Mesenchymal stem cell (in vitro differentiated cells and primary cell): ENCODE measurements around the gene ARF6.

Experiments
- DNase-seq: peaks from one replicate; pipeline ENCODE4 v3.0.0-alpha.2; 2013
- H2AFZ ChIP-seq: one replicate; pipeline ENCODE4 v1.6.1; 2013; ENCODE audit warnings: low read depth, mild to moderate bottlenecking, control low read depth, inconsistent platforms, low read length, moderate library complexity
- H2AK5ac ChIP-seq: 2 replicates; pipeline ENCODE4 v1.6.1; 2013; ENCODE audit warnings: low read length, moderate library complexity, mild to moderate bottlenecking, inconsistent platforms; ENCODE audit not compliant: severe bottlenecking
- H2BK120ac ChIP-seq: one replicate; pipeline ENCODE4 v1.6.1; 2013; ENCODE audit warnings: low read depth, mild to moderate bottlenecking, inconsistent platforms, low read length, moderate library complexity
- H2BK12ac ChIP-seq, 2 experiments: one replicate each; pipeline ENCODE4 v1.6.1; 2013; ENCODE audit warnings: inconsistent platforms in 2 of 2, low read length in 2 of 2, mild to moderate bottlenecking in 2 of 2, moderate library complexity in 2 of 2, control low read depth in 1 of 2
- H2BK15ac ChIP-seq: one replicate; pipeline ENCODE4 v1.6.1; 2013; ENCODE audit warnings: mild to moderate bottlenecking, low read depth, inconsistent platforms; ENCODE audit not compliant: poor library complexity, severe bottlenecking
- H2BK5ac ChIP-seq: 2 replicates; pipeline ENCODE4 v1.6.1; 2013; ENCODE audit warnings: low read depth, mild to moderate bottlenecking, low read length, control low read depth, inconsistent platforms; ENCODE audit not compliant: poor library complexity, severe bottlenecking
- H3K14ac ChIP-seq, 2 experiments: one replicate each; pipeline ENCODE4 v1.6.1; 2013; ENCODE audit warnings: inconsistent platforms in 2 of 2, low read length in 2 of 2, control low read depth in 1 of 2, mild to moderate bottlenecking in 1 of 2, moderate library complexity in 1 of 2
- H3K18ac ChIP-seq, 2 experiments: one replicate each; pipeline ENCODE4 v1.6.1; 2013; ENCODE audit warnings: inconsistent platforms in 2 of 2, low read length in 2 of 2, control low read depth in 1 of 2, low read depth in 1 of 2, mild to moderate bottlenecking in 1 of 2
- H3K23ac ChIP-seq, 2 experiments: one replicate each; pipeline ENCODE4 v1.6.1; 2013; ENCODE audit warnings: inconsistent platforms in 2 of 2, low read length in 2 of 2, mild to moderate bottlenecking in 2 of 2, moderate library complexity in 2 of 2, control low read depth in 1 of 2
- H3K27ac ChIP-seq: 2 replicates; pipeline ENCODE4 v1.5.1; 2013; ENCODE audit warnings: mild to moderate bottlenecking, moderate library complexity, low read length, control low read depth, inconsistent platforms; ENCODE audit not compliant: poor library complexity, severe bottlenecking
- H3K27me3 ChIP-seq, 2 experiments: 2 replicates each; pipeline versions ENCODE4 v1.6.1 to v1.7.0; 2013; ENCODE audit warnings: low read length in 2 of 2, mild to moderate bottlenecking in 2 of 2, moderate library complexity in 2 of 2, control low read depth in 1 of 2, inconsistent platforms in 1 of 2; ENCODE audit not compliant: control insufficient read depth in 1 of 2, insufficient read depth in 1 of 2
- H3K36me3 ChIP-seq, 2 experiments: 2 replicates each; pipeline versions ENCODE4 v1.6.1 to v1.7.0; 2013; ENCODE audit warnings: low read length in 2 of 2, control low read depth in 1 of 2, inconsistent platforms in 1 of 2, low read depth in 1 of 2, mild to moderate bottlenecking in 1 of 2; ENCODE audit not compliant: insufficient read depth in 2 of 2, control insufficient read depth in 1 of 2
- H3K4ac ChIP-seq, 2 experiments: one replicate each; pipeline ENCODE4 v1.6.1; 2013; ENCODE audit warnings: inconsistent platforms in 2 of 2, low read length in 2 of 2, mild to moderate bottlenecking in 2 of 2, moderate library complexity in 2 of 2, control low read depth in 1 of 2, low read depth in 1 of 2
- H3K4me1 ChIP-seq: 2 replicates; pipeline ENCODE4 v1.6.1; 2013; ENCODE audit warnings: low read depth, low read length, control low read depth; ENCODE audit not compliant: control insufficient read depth, insufficient read depth
- H3K4me2 ChIP-seq: 2 replicates; pipeline ENCODE4 v1.6.1; 2013; ENCODE audit warnings: low read length, mild to moderate bottlenecking, inconsistent platforms; ENCODE audit not compliant: poor library complexity, severe bottlenecking
- H3K4me3 ChIP-seq, 2 experiments: 2 replicates each; pipeline versions ENCODE4 v1.5.1 to v1.7.0; 2013; ENCODE audit warnings: low read length in 2 of 2, mild to moderate bottlenecking in 2 of 2, control low read depth in 1 of 2, low read depth in 1 of 2; ENCODE audit not compliant: insufficient read depth in 1 of 2
- H3K79me1 ChIP-seq: replicated peaks from 2 replicates; pipeline ENCODE4 v1.6.1; 2013; ENCODE audit warnings: mild to moderate bottlenecking, control low read depth, low read length, inconsistent platforms; ENCODE audit not compliant: poor library complexity, severe bottlenecking
- H3K9ac ChIP-seq: 2 replicates; pipeline ENCODE4 v1.7.0; 2013; ENCODE audit warnings: mild to moderate bottlenecking, low read length, moderate library complexity
- H3K9me3 ChIP-seq: 2 replicates; pipeline ENCODE4 v1.7.0; 2013; ENCODE audit warnings: mild to moderate bottlenecking, low read length; ENCODE audit not compliant: control insufficient read depth
- H4K8ac ChIP-seq: one replicate; pipeline ENCODE4 v1.6.1; 2013; ENCODE audit warnings: inconsistent platforms, mild to moderate bottlenecking, low read length, moderate library complexity
- H4K91ac ChIP-seq: one replicate; pipeline ENCODE4 v1.6.1; 2013; ENCODE audit warnings: mild to moderate bottlenecking, low read length, inconsistent platforms
- WGBS: methylation state at CpG from one replicate; pipeline ENCODE4 v1.1.7; 2013; ENCODE audit warnings: mixed read lengths; 5-methylcytosine and 5-hydroxymethylcytosine counted together

ARF6 gene

GRCh38 chr14:49904270-49904669, 11.4 kb downstream of the ARF6 start:
- H4K8ac ChIP-seq, result no peak overlapping the region
- H2AFZ ChIP-seq, result no peak overlapping the region
- no peaks in the 10 kb centered on the region for H3K27me3 ChIP-seq
- no peak overlapping the region for H3K14ac ChIP-seq
- no peak overlapping the region for H3K9ac ChIP-seq
- H3K4me3 ChIP-seq, result no peak overlapping the region
- H3K18ac ChIP-seq, result no peak overlapping the region
- no peak overlapping the region for H2AK5ac ChIP-seq
- no peak overlapping the region for H4K91ac ChIP-seq
- H3K9me3 ChIP-seq, result no peaks in the 10 kb centered on the region
- no peak overlapping the region for H2BK15ac ChIP-seq
- H2BK120ac ChIP-seq, result no peak overlapping the region
- no peak overlapping the region for H2BK5ac ChIP-seq
- H3K4me2 ChIP-seq, result no peak overlapping the region
- H3K23ac ChIP-seq, result no peak overlapping the region
- H3K4ac ChIP-seq, result no peak overlapping the region
- H3K27ac ChIP-seq, result no peak overlapping the region
- H3K4me1 ChIP-seq, result no peaks in the 10 kb centered on the region
- no peak overlapping the region for H2BK12ac ChIP-seq
- no peaks in the 10 kb centered on the region for H3K36me3 ChIP-seq
- H3K79me1 ChIP-seq, result peaks cover 1% of the 10 kb centered on the region
- no peak for DNase-seq

- DNase-seq, result no peak
- WGBS, result 91% methylated on average over 7 of the region's 7 CpGs
- no peak overlapping the region for H2BK5ac ChIP-seq
- no peak overlapping the region for H3K4me3 ChIP-seq
- H4K91ac ChIP-seq, result no peak overlapping the region
- H2BK12ac ChIP-seq, result no peak overlapping the region
- no peak overlapping the region for H3K4ac ChIP-seq
- H2AK5ac ChIP-seq, result no peak overlapping the region
- H3K36me3 ChIP-seq, result no peaks in the 10 kb centered on the region
- no peak overlapping the region for H3K9ac ChIP-seq
- H3K4me1 ChIP-seq, result no peaks in the 10 kb centered on the region
- H3K27ac ChIP-seq, result no peak overlapping the region
- H3K4me2 ChIP-seq, result no peak overlapping the region
- no peak overlapping the region for H2AFZ ChIP-seq
- H3K27me3 ChIP-seq, result no peaks in the 10 kb centered on the region
- no peak overlapping the region for H3K14ac ChIP-seq
- H4K8ac ChIP-seq, result no peak overlapping the region
- H3K9me3 ChIP-seq, result no peaks in the 10 kb centered on the region
- no peak overlapping the region for H3K18ac ChIP-seq
- H2BK120ac ChIP-seq, result no peak overlapping the region
- H3K79me1 ChIP-seq, result peaks cover 1% of the 10 kb centered on the region
- no peak overlapping the region for H2BK15ac ChIP-seq
- no peak overlapping the region for H3K23ac ChIP-seq
Measured at GRCh38 chr14:49905989-49906388, 13.1 kb downstream of the ARF6 start.

GRCh38 chr14:49907186-49907585, 14.3 kb downstream of the ARF6 start:
- Histone ChIP-seq H3K4ac (no peak overlapping the region), H2BK120ac (peak overlapping the region; percentile 21), H3K9ac (peak overlapping the region; percentile 73), H3K79me1 (peaks cover 1% of the 10 kb centered on the region), H4K8ac (no peak overlapping the region), H3K14ac (no peak overlapping the region), H3K27me3 (no peaks in the 10 kb centered on the region), H2AFZ (no peak overlapping the region), H3K4me2 (no peak overlapping the region), H3K27ac (peak overlapping the region; percentile 54), H3K23ac (no peak overlapping the region), H3K9me3 (no peaks in the 10 kb centered on the region), H4K91ac (peak overlapping the region; percentile 64), H3K36me3 (no peaks in the 10 kb centered on the region), H2BK5ac (no peak overlapping the region), H2BK15ac (no peak overlapping the region), H2AK5ac (peak overlapping the region; percentile 6), H3K4me1 (peaks cover 1% of the 10 kb centered on the region), H2BK12ac (peak overlapping the region; percentile 44 to 91), H3K18ac (peak overlapping the region; percentile 46 to 61), H3K4me3 (no peak overlapping the region)
- 77% methylated on average over 4 of the region's 5 CpGs for WGBS
- no peak for DNase-seq

- H2BK5ac ChIP-seq, result no peak overlapping the region
- H2BK12ac ChIP-seq, result no peak overlapping the region
- no peak overlapping the region for H3K18ac ChIP-seq
- H3K4me1 ChIP-seq, result peaks cover 3% of the 10 kb centered on the region
- no peak for DNase-seq
- H3K27me3 ChIP-seq, result no peaks in the 10 kb centered on the region
- H3K4ac ChIP-seq, result no peak overlapping the region
- no peak overlapping the region for H3K23ac ChIP-seq
- peak overlapping the region; percentile 73 for H3K9ac ChIP-seq
- no peak overlapping the region for H2AK5ac ChIP-seq
- H3K36me3 ChIP-seq, result no peaks in the 10 kb centered on the region
- no peak overlapping the region for H3K14ac ChIP-seq
- H2BK120ac ChIP-seq, result no peak overlapping the region
- H3K9me3 ChIP-seq, result no peaks in the 10 kb centered on the region
- peaks cover 3% of the 10 kb centered on the region for H3K79me1 ChIP-seq
- H2BK15ac ChIP-seq, result no peak overlapping the region
- WGBS, result no CpG with 5 or more reads among the region's 1 CpG
- no peak overlapping the region for H4K8ac ChIP-seq
- no peak overlapping the region for H3K4me2 ChIP-seq
- no peak overlapping the region for H2AFZ ChIP-seq
- H3K4me3 ChIP-seq, result peak overlapping the region in 1 of 2 experiments; percentile 7
- H4K91ac ChIP-seq, result no peak overlapping the region
- peak overlapping the region; percentile 70 for H3K27ac ChIP-seq
Measured at GRCh38 chr14:49908433-49908782, 15.5 kb downstream of the ARF6 start.
